HepG2 (cell line): ENCODE results near the gene PREX1. TPM values are rescaled to one million over a fixed set of nuclear protein-coding genes. Genes with fewer than 3 reads are reported as not detected.
A peak's percentile ranks its signal among the peaks of the same experiment; 100 is the strongest.

ENCODE experiments used
- AKAP8 ChIP-seq: sonication (generic); formaldehyde crosslinking; IDR thresholded peaks from 2 replicates; pipeline ENCODE4 v1.5.1; 2020; ENCODE audit warnings: mild to moderate bottlenecking, missing genetic modification reagents
- ETV5 ChIP-seq: IDR thresholded peaks from 2 replicates; pipeline ENCODE4 v1.6.1; 2018; ENCODE audit warnings: missing biosample characterization, missing genetic modification reagents, inconsistent platforms, borderline replicate concordance
- FOXO1 ChIP-seq: sonication (generic); formaldehyde crosslinking; IDR thresholded peaks from 2 replicates; pipeline ENCODE4 v1.4.0; 2020; ENCODE audit warnings: missing genetic modification reagents
- GLI4 ChIP-seq: sonication (generic); formaldehyde crosslinking; IDR thresholded peaks from 2 replicates; pipeline ENCODE4 v1.5.1; 2020; ENCODE audit warnings: missing genetic modification reagents, mild to moderate bottlenecking, moderate library complexity, borderline replicate concordance
- GTF3A ChIP-seq: sonication (generic); formaldehyde crosslinking; conservative IDR thresholded peaks from 2 replicates; pipeline ENCODE4 v1.4.0; 2020; ENCODE audit warnings: mild to moderate bottlenecking, missing genetic modification reagents
- KLF13 ChIP-seq: sonication (generic); formaldehyde crosslinking; IDR thresholded peaks from 2 replicates; pipeline ENCODE4 v1.4.0; 2020; ENCODE audit warnings: mild to moderate bottlenecking, missing genetic modification reagents
- MAF1 ChIP-seq: sonication (generic); formaldehyde crosslinking; IDR thresholded peaks from 2 replicates; pipeline ENCODE4 v1.5.0; 2020; ENCODE audit warnings: missing genetic modification reagents, borderline replicate concordance
- STAG1 ChIP-seq: sonication (generic); formaldehyde crosslinking; IDR thresholded peaks from 2 replicates; pipeline ENCODE4 v1.4.0; 2020; ENCODE audit warnings: missing genetic modification reagents
- U2AF1 ChIP-seq: fragments of 200-400 bp; formaldehyde crosslinking; optimal IDR thresholded peaks from 2 replicates; pipeline ENCODE3; 2017; ENCODE audit warnings: mild to moderate bottlenecking, low read depth, low read length
- ZEB1 ChIP-seq: IDR thresholded peaks from 2 replicates; pipeline ENCODE4 v1.6.1; 2012; ENCODE audit warnings: mild to moderate bottlenecking, low read depth, inconsistent platforms; ENCODE audit not compliant: insufficient replicate concordance
- ZNF546 ChIP-seq: sonication (generic); formaldehyde crosslinking; conservative IDR thresholded peaks from 2 replicates; pipeline ENCODE4 v1.8.1; 2023; ENCODE audit warnings: mild to moderate bottlenecking, missing genetic modification reagents
- polyA plus RNA-seq, 8 experiments: library from polyadenylated mRNA; depleted of rRNA in 3 of 8; stranded (reverse) in 7 of 8; unstranded in 1 of 8; fragments of >200 nt; fragmentation: Illumina TruSeq in 4 of 8; extraction: Trizol in 4 of 8; gene quantifications; 2 replicates each; pipeline versions ENCODE4 v1.2.1 to v1.2.3, GENCODE V29; 2011 to 2016; ENCODE audit warnings: low read depth in 4 of 8, missing spikeins in 1 of 8, mixed read lengths in 1 of 8; ENCODE audit not compliant: insufficient read depth in 1 of 8
- total RNA-seq, 5 experiments: library from RNA; depleted of rRNA; stranded (reverse); fragments of >200 nt; fragmentation: Illumina TruSeq; extraction: Trizol; gene quantifications; 2 replicates each; pipeline ENCODE4 v1.2.3, GENCODE V29; 2016; ENCODE audit warnings: low read depth in 1 of 5
- TF ChIP-seq, protein P1 (sequence below): IDR thresholded peaks from 2 replicates; pipeline ENCODE4 v1.6.1; 2016; ENCODE audit warnings: missing compliant biosample characterization, missing genetic modification reagents, borderline replicate concordance
- TF ChIP-seq, protein P2 (sequence below): sonication (generic); formaldehyde crosslinking; IDR thresholded peaks from 2 replicates; pipeline ENCODE4 v1.5.1; 2020; ENCODE audit warnings: mild to moderate bottlenecking, missing genetic modification reagents, moderate library complexity
- TF ChIP-seq, protein P3 (sequence below): sonication (generic); formaldehyde crosslinking; IDR thresholded peaks from 2 replicates; pipeline ENCODE4 v1.8.1; 2023; ENCODE audit warnings: mild to moderate bottlenecking, missing genetic modification reagents
- TF ChIP-seq, protein P4 (sequence below): sonication (generic); formaldehyde crosslinking; IDR thresholded peaks from 2 replicates; pipeline ENCODE4 v1.4.0; 2020; ENCODE audit warnings: mild to moderate bottlenecking, missing genetic modification reagents
- TF ChIP-seq, protein P5 (sequence below): IDR thresholded peaks from 2 replicates; pipeline ENCODE4 v1.6.1; 2016; ENCODE audit warnings: mild to moderate bottlenecking
- TF ChIP-seq, protein P6 (sequence below): sonication (generic); formaldehyde crosslinking; IDR thresholded peaks from 2 replicates; pipeline ENCODE4 v1.4.0; 2020; ENCODE audit warnings: mild to moderate bottlenecking, missing genetic modification reagents

PREX1 gene
- total and polyA plus RNA-seq, 2 of the 13 experiments (the other 11 are each of a cell fraction or from before 2014, with no cell fraction given), result 0.02 to 0.04 TPM

DNA sequence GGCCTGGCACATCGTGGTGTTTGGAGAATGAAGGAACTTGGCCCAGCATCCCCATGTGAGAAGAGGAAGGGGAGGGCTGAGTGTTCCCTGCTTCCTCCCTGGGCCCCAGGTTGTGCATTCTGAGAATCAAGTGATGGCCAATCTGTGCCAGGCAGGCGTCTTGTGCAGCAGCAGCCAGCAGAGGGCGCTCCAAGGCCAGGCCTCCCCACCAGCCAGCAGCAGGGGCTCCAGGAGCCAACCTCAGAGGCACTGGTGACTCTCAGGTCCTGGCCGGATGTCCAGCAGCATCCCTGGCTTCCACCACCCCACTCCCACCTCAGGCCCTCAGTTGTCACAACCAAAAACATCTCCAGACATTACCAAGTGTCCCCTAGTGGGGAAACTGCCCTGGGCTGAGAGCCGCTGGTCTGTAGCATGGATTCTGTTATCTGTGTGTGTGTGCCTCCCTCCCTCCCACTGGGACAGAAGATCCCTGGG lies 192.0 kb downstream of the PREX1 start (continued):
- TF ChIP-seq ETV5 (0 out of 2 replicates have a peak, but pooled peaks have one; percentile 18), U2AF1 (no peak), GLI4 (no peak), AKAP8 (CRISPR knock-in tag) (no peak), STAG1 (CRISPR knock-in tag) (peak; percentile 94), ZNF546 (CRISPR knock-in tag) (no peak), GTF3A (CRISPR knock-in tag) (no peak), MAF1 (no peak; the same call in 1 of the 2 replicates), FOXO1 (no peak), ZEB1 (no peak), KLF13 (CRISPR knock-in tag) (no peak)
- TF ChIP-seq, protein P1, sequence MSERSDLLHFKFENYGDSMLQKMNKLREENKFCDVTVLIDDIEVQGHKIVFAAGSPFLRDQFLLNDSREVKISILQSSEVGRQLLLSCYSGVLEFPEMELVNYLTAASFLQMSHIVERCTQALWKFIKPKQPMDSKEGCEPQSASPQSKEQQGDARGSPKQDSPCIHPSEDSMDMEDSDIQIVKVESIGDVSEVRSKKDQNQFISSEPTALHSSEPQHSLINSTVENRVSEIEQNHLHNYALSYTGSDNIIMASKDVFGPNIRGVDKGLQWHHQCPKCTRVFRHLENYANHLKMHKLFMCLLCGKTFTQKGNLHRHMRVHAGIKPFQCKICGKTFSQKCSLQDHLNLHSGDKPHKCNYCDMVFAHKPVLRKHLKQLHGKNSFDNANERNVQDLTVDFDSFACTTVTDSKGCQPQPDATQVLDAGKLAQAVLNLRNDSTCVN (CRISPR knock-in tag), result peak; percentile 20; the same call in 1 of the 2 replicates
- TF ChIP-seq, protein P2, sequence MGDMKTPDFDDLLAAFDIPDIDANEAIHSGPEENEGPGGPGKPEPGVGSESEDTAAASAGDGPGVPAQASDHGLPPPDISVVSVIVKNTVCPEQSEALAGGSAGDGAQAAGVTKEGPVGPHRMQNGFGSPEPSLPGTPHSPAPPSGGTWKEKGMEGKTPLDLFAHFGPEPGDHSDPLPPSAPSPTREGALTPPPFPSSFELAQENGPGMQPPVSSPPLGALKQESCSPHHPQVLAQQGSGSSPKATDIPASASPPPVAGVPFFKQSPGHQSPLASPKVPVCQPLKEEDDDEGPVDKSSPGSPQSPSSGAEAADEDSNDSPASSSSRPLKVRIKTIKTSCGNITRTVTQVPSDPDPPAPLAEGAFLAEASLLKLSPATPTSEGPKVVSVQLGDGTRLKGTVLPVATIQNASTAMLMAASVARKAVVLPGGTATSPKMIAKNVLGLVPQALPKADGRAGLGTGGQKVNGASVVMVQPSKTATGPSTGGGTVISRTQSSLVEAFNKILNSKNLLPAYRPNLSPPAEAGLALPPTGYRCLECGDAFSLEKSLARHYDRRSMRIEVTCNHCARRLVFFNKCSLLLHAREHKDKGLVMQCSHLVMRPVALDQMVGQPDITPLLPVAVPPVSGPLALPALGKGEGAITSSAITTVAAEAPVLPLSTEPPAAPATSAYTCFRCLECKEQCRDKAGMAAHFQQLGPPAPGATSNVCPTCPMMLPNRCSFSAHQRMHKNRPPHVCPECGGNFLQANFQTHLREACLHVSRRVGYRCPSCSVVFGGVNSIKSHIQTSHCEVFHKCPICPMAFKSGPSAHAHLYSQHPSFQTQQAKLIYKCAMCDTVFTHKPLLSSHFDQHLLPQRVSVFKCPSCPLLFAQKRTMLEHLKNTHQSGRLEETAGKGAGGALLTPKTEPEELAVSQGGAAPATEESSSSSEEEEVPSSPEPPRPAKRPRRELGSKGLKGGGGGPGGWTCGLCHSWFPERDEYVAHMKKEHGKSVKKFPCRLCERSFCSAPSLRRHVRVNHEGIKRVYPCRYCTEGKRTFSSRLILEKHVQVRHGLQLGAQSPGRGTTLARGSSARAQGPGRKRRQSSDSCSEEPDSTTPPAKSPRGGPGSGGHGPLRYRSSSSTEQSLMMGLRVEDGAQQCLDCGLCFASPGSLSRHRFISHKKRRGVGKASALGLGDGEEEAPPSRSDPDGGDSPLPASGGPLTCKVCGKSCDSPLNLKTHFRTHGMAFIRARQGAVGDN (CRISPR knock-in tag), result peak; percentile 46
- TF ChIP-seq, protein P3, sequence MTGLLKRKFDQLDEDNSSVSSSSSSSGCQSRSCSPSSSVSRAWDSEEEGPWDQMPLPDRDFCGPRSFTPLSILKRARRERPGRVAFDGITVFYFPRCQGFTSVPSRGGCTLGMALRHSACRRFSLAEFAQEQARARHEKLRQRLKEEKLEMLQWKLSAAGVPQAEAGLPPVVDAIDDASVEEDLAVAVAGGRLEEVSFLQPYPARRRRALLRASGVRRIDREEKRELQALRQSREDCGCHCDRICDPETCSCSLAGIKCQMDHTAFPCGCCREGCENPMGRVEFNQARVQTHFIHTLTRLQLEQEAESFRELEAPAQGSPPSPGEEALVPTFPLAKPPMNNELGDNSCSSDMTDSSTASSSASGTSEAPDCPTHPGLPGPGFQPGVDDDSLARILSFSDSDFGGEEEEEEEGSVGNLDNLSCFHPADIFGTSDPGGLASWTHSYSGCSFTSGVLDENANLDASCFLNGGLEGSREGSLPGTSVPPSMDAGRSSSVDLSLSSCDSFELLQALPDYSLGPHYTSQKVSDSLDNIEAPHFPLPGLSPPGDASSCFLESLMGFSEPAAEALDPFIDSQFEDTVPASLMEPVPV (CRISPR knock-in tag), result no peak
- TF ChIP-seq, protein P4, sequence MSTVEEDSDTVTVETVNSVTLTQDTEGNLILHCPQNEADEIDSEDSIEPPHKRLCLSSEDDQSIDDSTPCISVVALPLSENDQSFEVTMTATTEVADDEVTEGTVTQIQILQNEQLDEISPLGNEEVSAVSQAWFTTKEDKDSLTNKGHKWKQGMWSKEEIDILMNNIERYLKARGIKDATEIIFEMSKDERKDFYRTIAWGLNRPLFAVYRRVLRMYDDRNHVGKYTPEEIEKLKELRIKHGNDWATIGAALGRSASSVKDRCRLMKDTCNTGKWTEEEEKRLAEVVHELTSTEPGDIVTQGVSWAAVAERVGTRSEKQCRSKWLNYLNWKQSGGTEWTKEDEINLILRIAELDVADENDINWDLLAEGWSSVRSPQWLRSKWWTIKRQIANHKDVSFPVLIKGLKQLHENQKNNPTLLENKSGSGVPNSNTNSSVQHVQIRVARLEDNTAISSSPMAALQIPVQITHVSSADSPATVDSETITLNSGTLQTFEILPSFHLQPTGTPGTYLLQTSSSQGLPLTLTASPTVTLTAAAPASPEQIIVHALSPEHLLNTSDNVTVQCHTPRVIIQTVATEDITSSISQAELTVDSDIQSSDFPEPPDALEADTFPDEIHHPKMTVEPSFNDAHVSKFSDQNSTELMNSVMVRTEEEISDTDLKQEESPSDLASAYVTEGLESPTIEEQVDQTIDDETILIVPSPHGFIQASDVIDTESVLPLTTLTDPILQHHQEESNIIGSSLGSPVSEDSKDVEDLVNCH (CRISPR knock-in tag), result no peak
- TF ChIP-seq, protein P5, sequence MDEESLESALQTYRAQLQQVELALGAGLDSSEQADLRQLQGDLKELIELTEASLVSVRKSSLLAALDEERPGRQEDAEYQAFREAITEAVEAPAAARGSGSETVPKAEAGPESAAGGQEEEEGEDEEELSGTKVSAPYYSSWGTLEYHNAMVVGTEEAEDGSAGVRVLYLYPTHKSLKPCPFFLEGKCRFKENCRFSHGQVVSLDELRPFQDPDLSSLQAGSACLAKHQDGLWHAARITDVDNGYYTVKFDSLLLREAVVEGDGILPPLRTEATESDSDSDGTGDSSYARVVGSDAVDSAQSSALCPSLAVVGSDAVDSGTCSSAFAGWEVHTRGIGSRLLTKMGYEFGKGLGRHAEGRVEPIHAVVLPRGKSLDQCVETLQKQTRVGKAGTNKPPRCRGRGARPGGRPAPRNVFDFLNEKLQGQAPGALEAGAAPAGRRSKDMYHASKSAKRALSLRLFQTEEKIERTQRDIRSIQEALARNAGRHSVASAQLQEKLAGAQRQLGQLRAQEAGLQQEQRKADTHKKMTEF (CRISPR knock-in tag), result no peak
- TF ChIP-seq, protein P6, sequence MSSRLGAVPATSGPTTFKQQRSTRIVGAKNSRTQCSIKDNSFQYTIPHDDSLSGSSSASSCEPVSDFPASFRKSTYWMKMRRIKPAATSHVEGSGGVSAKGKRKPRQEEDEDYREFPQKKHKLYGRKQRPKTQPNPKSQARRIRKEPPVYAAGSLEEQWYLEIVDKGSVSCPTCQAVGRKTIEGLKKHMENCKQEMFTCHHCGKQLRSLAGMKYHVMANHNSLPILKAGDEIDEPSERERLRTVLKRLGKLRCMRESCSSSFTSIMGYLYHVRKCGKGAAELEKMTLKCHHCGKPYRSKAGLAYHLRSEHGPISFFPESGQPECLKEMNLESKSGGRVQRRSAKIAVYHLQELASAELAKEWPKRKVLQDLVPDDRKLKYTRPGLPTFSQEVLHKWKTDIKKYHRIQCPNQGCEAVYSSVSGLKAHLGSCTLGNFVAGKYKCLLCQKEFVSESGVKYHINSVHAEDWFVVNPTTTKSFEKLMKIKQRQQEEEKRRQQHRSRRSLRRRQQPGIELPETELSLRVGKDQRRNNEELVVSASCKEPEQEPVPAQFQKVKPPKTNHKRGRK, result no peak
